ENCODE results near the gene KCNJ10.
A peak's percentile ranks its signal among the peaks of the same experiment; 100 is the strongest.

The KCNJ10 gene

DNA sequence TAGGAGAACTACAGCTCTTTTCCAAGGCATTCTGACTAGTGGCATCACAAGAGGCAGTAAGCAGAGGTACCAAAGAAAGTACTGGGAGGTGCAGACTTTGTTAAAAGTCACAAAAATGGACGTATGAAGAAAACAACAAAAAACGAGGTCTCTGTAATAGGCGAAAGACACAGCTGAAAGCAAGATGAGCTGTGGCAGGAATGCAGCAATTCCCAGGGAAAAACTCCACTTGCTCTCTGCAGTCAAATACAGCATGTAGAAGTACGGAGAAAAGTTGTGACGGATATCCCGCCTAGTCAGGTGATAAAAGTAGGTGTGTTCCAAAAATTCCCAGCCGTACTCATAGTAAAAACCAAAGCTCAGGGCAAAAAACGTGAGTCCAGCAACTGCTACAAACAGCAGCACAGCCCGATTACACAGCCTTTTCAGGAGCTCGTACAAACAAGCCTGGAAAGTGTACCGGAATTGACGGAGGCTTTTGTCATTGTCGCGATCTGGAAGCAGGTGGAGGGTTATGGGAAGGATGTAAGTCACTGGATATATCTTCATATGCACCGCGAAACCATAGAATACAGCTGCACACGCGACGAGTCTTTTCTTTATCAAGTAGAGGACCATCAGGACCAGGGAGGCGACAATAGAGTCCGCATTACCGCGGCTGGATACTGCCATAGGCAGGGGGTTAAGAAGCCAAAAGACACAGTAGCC lies 39.1 kb downstream of the KCNJ10 start:
- DNase-seq, result peak in 5 of 56 donors; percentile 27 to 50 (median 33)

DNA sequence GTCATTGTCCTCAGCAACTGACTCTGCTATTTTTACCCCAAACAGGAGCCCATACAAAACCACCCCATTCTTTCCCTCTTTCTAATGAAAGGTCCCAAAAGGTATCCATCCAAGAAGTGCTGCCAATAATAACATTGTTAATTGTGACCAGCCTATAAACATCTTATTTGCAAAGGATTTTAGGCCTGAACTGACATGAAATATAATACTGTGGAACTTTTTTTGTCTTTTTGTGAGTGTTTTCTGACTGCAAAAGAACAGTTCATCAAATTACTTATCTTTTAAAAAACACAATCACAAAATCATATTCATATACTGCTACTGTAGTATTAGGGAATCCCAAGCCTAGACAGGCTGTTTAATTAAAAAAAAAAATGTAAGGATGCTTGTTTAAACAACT lies 41.5 kb downstream of the KCNJ10 start:
- DNase-seq, result no peak

DNA sequence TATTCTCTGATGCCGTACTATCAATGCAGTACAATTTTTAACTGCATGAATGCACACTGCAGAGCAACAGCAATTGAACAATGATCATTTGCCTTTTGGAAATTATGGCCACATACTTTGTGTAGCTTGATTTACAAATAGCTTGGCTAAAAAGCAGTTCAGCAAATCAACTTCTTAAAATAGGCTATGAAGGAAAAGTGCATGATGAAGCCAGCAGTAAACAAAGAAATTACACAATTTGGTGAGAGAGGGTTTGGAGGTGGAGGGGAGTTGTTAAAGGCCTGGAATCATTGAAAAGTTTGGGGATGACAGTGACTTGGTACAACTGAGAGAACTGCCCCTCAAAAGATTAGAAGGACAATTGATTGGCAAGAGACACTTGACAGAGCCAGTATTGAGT lies 44.6 kb downstream of the KCNJ10 start:
- DNase-seq, result no peak

DNA sequence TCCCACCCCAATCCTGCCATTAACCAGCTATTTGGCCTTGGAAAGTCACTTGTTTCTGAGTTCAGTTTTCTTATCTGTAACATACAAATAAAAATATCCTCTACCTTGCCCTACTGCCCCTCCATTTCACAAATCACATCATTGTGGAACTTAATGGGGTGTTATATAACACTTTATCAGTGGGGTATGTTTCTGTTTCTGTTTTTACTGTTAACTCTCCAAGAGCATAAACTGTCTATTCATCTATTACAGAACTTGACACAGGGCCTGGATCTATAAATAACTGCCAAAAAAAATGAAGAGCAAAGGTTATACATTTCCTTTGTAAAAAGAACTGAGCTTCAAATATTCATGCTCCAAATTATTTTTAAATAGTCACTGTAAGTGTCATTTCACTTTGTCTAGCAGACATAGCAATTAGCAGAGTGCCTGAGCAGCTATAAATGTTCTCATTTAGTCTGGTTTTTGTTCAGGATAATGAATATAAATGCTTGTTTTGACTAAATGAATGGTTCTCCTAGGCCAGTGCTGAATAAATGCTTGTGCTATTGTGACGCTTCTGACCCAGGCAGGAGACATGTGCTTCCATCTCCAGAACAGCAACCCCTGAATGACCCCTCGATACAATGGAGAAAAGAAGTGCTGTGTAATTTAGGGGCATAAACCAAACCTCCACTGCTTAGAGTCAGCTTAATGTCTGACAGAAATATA lies 45.6 kb downstream of the KCNJ10 start:
- peak in 8 of 56 donors; percentile 6 to 39 (median 10) for DNase-seq

DNA sequence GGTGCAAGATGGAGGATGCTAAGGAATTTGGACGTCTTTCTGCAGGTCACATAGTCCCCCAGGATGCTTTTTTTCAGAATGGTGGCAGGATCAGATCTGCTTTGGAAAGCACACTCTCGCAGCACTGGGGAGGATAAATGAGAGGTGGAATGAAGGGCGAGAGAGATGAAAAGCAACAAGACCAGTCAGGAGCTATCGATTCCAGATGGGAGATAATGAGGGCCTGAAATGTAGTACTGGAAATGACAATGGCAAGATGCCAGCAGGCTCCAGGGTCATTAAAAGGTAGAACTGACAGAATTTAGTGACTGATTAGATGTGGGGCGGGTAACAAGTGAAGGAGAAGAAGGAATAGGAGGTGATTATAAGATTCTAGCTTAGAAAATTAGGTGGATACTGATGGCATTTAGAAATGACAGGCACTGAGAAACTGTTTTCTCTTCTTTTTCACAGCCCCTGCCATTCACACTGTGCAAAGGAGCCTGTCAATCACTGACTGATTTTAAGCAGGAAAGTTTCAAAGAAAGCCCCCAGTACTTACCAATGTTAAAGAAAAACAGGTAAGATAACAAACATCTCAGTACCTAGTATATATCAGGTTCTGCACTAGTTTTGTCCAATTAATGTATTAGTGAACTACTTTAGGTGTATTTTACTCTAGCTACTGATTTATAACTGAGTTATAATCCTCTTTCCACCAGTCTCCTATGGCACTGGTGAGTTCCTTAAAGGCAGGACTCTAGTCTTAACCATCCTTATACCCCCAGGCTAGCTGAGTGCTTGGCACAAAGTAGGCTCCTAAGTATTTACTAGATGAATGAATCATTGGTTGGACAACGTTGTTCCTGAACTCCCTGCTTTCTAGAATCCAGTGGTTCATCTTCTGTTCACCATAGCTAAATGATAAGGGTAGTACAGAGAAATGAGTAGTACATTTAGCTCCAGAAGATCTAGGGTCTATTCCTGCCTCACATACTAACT lies 47.3 kb downstream of the KCNJ10 start:
- DNase-seq, result no peak

DNA sequence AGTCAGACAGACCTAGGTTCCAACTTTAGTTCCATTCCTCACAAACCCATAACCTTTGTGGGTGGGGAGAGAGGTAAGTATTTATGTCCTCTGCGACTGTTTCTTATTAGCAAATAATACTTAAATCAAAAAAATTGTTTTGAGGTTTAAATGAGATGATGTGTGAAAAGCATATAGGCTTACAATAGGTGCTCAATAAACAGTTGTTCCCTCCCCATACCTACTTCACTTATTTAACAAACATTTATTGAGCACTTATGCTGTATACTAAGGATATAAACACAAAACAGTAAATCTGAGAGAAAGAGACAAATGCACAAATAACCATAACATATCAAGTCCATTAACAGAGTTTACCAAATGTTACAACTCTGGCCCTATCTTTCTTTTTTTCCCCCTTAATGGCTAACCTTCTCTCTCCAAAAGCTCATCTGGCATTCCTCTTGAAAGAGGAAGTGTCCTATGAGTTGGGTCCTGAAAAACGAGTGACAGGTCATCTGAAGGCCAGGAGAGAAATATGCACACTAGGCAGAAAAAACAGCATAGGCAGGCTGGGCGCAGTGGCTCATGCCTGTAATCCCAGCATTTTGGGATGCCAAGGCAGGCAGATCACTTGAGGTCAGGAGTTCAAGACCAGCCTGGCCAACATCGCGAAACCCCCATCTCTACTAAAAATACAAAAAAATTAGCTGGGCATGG lies 48.4 kb downstream of the KCNJ10 start:
- no peak for DNase-seq

DNA sequence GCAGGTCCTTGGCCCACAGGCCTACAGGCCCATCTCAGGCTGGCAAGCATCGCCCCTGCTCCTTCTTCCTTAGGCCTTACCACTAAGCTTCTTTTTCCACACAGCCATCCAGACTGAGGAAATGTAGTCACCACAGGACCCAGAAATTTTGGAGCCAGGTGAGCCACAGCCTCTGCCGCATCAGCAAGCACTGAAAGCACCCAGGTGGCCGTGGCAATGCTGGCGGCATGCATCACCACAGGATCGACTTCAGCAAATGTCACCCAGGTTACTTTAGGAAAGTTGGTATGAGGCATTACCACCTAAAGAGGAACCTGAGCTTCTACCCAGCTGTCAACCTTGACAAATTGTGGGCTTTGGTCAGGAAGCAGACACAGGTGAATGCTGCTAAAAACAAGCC lies 49.8 kb downstream of the KCNJ10 start:
- DNase-seq, result no peak

DNA sequence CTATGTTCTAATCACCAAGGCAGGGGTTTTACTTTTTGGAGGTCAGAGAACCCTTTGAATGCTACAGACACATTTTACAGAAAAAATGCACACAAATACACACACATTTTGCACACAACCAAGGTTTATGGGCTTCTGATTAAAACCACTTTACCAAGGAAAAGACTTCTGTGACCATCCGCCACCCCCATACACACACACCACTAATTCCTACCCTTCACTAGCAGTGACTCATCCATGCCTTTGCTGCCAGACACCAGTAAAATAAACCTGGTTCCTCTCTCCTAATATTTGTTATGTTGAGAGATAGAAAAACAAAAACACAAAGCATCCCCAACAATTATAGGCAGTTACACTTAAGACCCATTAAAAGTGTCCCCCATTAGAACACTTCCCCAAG lies 51.1 kb downstream of the KCNJ10 start:
- DNase-seq, result no peak

DNA sequence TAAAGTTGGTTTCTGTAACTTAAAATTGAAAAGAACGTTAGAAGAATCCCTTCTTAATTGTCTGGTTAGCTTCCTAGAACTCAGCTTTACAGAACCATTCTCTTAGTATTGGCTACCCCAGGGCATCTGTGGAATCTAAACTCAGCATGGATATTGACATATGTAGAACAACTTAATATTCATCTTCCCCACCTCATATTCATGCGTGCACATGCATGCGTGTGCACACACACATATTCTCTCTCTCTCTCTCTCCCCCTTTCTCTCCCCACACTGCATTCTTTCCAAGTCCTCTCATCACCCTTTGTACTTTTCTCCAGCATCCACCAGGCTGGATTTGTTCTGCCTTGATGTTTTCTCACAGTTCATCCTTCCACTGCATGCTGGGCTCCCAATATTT lies 51.6 kb downstream of the KCNJ10 start:
- no peak for DNase-seq

DNA sequence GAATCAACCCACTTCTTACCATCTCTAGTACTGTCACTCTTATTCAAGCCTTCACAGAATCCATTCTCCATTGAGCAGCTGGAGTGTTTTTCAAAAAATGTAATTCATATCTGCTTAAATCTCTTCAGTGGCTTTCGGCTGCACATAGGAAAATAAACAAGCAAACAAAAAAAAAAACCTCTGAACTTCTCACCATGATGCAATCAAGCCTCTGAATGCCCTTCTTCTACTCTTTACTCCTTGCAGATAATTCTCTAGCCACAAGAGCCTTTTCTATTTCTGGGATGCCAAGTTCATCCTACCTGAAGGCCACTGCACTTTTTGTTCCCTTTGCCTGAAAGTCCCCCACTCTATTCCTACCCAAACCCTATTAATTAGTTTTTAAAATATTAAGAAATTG lies 52.4 kb downstream of the KCNJ10 start:
- no peak for DNase-seq

DNA sequence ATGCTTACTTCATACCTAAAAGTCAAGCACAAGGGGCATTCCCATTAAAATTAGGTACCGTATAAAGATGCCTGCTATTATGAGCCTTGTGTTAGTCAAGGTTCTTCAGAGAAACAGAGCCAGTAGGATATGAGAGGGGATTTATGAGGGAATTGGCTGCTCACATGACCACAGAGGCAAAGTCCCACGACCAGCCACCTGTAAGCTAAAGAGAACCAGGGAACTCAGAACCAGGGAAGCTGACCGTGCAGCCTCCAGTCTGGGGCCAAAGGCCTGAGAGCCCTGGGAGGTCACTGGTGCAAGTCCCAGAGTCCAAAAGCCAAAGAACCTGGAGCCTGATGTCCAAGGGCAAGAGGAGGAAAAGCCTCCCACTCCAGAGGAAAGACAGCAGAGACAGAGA lies 58.2 kb downstream of the KCNJ10 start:
- no peak for DNase-seq

DNA sequence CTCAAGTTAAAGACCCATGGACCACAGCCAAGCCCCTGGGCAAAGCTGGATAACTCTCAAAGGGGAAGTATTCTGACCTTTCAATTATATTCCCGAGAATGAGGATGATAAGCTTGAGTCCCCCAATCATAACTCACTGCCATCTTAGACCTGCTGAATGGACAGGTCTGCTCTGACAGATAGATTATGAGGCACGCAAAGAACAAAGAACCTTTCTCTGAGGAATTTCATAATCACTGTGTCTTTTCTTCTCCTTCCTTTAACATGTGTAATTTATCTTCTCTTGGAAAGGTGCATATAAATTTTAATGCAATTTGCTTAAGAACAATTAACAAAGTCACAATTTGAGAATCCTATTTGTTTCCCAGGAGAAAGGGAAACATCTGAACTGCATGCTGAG lies 60.2 kb downstream of the KCNJ10 start:
- no peak for DNase-seq

DNA sequence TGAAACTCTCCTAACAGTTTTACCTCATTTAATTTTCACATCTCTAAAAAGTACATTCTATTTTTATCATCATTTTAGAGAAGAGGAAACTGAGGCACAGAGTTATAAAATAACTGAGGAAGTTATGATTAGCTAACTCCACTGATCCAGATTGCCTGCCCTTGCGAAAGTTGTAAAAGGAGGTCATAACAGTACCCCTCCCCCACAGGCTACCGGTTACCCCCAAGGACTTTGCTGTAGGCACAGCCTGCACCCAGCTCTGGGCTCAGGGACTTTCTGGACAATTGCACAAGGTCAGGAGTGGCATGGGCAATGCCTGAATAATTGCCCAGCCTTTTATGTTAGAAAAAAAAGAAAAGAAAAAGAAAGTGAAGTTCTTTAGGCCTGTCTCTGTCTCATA lies 60.9 kb downstream of the KCNJ10 start:
- DNase-seq, result no peak

DNA sequence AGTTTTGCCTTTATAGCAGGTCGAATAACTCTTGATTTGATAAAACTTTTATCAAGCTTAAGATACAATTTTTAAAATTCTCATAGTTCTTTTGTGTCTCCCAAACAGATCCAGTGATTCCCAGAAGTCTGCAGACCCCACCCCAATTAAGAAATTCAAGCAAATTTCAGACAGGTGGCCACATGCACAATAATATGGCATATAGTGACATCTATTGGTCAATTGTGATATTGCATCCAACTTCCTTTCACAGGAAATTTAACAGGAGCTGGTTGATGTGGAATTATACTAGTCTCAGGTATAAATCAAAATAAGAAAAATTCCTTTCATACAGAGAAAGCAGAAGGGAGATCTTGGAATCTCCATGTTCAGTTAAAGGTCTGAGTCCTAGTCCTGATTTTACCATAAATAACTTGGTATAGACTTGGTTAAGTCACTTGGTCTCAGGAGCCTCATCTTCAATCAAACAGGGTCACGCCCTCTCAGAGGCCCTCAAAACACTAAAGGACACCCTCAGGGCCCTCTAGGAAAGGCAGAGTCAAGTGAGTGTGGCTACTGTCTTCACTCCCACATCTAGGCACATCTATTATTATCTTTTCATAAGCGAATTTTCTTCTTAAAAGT lies 62.3 kb downstream of the KCNJ10 start:
- no peak for DNase-seq

DNA sequence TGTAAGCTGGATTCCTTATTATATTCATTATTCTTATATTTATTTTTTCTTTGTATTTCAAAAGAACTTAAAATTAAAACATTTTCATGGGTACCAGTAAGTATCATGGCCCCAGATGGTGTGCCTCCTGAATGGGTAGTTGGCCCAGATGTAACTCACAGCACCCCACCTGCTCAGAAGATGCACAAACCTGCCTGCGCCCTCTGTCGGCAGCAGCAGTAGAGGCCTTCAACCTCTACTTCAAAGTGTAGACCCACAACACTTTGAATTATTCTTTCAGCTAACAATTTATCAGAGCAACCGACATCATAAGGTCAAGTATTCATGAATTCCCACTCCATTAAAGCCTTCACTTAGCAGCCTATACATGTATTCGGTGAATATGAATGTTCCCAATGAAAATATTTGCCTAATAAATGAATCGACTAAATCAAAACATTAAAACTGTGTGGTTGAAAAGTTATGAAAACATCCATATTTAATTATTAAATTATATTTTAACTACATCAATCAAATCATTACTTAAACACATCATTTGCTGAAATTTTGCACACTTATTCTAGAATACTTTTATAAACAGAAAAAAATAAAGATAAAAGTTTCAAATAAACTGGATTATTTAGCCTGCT lies 63.5 kb downstream of the KCNJ10 start:
- peak in 14 of 56 donors; percentile 3 to 55 (median 22) for DNase-seq

DNA sequence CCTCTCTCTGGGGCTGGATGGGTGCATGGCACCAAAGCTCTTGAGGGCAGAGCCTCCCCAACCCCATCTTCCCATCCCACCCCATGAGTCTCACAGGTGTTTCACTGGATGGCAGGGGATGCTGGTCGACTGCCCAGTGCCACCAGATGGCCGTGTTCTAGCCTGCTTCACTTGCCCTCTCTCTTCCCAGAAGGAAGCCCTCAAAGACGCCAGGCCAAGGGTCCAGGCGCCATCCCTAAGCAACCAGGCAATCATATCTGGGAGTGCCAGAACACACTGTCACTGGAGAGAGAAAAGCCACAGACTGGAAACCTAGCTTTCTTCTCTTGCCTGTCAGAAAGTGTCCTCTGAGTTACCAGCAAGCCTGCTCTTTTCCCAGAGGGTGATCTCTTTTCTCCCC lies 64.9 kb downstream of the KCNJ10 start:
- DNase-seq, result no peak

DNA sequence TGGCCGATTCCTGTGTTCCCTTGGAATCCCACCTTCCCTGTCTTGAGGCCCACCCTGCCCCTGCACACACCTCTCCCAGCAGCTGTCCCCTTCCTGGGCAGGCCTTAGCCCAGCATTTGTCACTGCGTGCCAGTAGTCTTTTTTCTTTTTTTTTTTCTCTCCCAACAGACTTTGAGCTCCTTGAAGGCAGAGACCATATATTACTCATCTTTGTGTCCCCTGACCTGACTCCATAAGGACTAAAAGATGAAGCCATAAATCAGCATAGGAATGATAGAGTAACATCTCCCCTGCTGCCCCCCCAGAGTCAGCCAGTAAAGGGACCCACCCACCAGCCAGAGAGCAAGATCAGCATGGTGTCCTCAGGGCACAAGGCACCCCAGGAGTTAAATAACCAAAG lies 65.5 kb downstream of the KCNJ10 start:
- no peak for DNase-seq

DNA sequence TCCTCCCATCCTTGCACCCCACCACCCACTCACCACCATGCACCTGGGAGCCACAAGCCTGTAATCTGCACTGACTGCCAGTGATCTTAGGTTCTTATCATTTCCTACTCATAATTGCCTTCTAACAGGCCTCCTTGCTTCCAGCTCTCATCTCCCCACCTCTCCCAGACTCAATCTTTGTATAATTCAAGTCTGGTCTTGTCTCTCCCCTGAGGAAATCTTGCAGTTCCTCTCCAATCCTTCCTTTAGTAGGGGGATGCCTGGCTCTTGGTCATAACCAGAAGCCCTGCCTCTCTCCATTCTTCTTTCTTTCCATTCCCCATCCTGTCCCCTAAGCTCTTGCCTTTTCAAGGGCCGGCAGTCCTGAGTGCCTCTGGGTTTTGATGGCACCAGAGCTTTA lies 66.0 kb downstream of the KCNJ10 start:
- DNase-seq, result no peak

DNA sequence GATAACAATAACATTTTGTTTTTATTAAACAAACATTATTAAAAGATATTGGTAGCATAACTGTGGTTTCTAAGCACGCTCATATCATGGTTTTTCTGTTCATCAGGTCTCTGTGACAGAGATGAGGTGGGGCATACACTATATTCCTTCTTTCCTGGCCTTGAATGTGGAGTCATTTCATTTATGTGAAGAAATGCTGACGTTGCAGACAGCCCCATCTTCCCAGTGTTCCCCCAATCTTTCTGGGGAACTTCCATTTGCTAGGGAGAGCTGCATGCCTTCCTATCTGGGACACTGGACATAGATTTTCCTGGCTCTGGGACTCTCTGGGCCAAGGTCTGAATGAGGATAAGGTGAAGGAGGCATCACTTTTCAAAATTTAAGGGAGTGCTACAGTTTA lies 68.5 kb downstream of the KCNJ10 start:
- DNase-seq, result no peak

DNA sequence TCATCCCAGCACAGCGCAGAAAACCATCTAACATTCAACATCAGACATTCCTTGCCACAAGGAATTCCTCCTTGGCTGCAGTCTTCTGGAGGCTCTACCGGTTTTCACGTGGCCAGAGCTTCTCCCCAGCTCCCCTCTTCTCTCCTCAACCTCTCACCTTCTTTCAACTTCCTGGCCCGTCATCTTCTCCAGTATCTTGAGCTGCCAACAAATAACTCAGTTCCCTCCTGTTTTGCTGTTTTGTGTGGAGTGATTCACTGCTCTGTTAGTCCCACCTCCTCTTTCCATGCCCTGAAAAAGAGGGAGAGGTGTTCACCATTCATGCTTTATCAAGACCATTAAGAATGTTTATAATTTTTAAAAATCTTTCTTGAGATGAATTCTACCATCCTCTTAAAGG lies 70.8 kb downstream of the KCNJ10 start:
- DNase-seq, result no peak
